Bronchial epithelial cell (primary cell): ENCODE measurements around the gene ACY1. TPM values are rescaled to one million over a fixed set of nuclear protein-coding genes. Genes with fewer than 3 reads are reported as not detected.

Source experiments
- DNase-seq: peaks from one replicate; pipeline ENCODE4 v3.0.0-alpha.2; 2010; ENCODE audit warnings: low read depth
- FAIRE-seq: peaks from 2 replicates; lab custom pipeline; 2011; peaks lifted over from hg19 to GRCh38; lab: Jason Lieb, UNC
- H3K27me3 ChIP-seq: 2 replicates; pipeline ENCODE4 v1.5.1; 2011; ENCODE audit warnings: low read length; ENCODE audit not compliant: control insufficient read depth, insufficient read depth
- H3K36me3 ChIP-seq: 2 replicates; pipeline ENCODE4 v1.5.1; 2011; ENCODE audit warnings: low read length; ENCODE audit not compliant: control insufficient read depth, insufficient read depth
- H3K4me3 ChIP-seq: 2 replicates; pipeline ENCODE4 v1.5.1; 2011; ENCODE audit warnings: mild to moderate bottlenecking, low read depth, low read length, control low read depth
- total RNA-seq: library from RNA; depleted of rRNA; stranded (reverse); fragments of >200 nt; gene quantifications from 2 replicates; pipeline ENCODE4 v1.2.1, GENCODE V29; 2014
- TF ChIP-seq, protein P1 (sequence below): IDR thresholded peaks from 2 replicates; pipeline ENCODE4 v1.5.1; 2011; ENCODE audit warnings: mild to moderate bottlenecking, moderate library complexity, low read length, control low read depth, inconsistent platforms; ENCODE audit not compliant: insufficient read depth, severe bottlenecking

ACY1 gene
- total RNA-seq, 1 donor from 2014 or later = 69.2 TPM

DNA sequence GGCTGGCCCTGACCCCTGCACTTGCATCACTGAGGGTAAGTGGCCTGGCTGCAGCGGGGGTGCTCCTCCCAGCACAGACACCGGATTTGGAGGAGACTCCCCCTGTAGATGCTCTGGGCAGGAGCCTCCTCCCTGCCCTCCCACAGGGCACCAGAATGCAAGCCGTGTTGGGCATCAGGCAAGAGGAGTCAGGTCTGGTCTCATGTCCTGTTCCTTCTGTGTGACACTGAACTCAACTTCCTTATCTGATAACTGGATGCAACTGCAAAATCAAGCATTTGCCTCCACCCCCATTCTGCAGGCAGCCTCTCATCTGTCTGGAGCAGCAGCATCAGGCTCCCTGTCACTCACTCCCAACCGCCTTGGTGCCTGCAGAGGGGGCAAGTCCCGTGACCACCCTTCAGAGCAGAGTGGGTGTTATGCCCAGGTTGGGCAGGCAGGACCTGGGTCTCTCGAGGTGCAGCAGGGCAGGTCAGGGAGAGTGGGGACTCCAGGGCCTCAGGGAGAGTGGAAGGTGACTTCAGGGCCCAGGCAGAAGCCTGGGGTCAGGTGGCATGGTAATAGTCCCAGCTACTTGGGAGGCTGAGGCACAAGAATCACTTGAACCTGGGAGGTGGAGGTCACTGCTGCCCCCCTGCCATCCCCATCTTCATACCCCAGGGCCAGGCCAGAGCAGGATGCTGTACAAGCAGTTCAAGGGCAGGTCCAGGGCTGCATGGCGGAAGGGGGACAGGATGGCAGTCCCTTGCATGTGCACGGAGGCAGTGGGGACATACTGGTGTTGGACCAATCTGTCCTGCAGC lies 22.9 kb downstream of the ACY1 start:
- no peak overlapping the region for H3K4me3 ChIP-seq
- TF ChIP-seq, protein P1, sequence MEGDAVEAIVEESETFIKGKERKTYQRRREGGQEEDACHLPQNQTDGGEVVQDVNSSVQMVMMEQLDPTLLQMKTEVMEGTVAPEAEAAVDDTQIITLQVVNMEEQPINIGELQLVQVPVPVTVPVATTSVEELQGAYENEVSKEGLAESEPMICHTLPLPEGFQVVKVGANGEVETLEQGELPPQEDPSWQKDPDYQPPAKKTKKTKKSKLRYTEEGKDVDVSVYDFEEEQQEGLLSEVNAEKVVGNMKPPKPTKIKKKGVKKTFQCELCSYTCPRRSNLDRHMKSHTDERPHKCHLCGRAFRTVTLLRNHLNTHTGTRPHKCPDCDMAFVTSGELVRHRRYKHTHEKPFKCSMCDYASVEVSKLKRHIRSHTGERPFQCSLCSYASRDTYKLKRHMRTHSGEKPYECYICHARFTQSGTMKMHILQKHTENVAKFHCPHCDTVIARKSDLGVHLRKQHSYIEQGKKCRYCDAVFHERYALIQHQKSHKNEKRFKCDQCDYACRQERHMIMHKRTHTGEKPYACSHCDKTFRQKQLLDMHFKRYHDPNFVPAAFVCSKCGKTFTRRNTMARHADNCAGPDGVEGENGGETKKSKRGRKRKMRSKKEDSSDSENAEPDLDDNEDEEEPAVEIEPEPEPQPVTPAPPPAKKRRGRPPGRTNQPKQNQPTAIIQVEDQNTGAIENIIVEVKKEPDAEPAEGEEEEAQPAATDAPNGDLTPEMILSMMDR = no peak
- FAIRE-seq = no peak
- no peaks in the 10 kb centered on the region for H3K27me3 ChIP-seq
- no peaks in the 10 kb centered on the region for H3K36me3 ChIP-seq
- no peak for DNase-seq

DNA sequence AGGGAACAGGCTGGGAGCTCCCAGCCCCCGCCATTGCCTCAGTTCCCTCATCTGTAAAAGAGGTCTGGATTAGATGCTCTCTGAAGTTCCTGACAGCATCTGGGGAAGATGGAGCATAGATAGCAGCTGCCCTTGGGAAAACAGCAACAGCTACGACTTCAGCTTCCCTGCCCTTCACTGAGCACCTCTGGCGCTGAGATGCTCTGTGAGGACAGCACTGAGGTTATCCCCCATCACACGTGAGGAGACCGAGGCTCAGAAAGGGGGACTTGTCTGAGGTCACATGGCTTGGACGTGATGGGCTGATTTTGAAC lies 23.4 kb downstream of the ACY1 start:
- Histone ChIP-seq H3K36me3 (no peaks in the 10 kb centered on the region), H3K4me3 (no peak overlapping the region), H3K27me3 (no peaks in the 10 kb centered on the region)
- TF ChIP-seq, protein P1 = no peak
- DNase-seq (no peak), FAIRE-seq (no peak)

DNA sequence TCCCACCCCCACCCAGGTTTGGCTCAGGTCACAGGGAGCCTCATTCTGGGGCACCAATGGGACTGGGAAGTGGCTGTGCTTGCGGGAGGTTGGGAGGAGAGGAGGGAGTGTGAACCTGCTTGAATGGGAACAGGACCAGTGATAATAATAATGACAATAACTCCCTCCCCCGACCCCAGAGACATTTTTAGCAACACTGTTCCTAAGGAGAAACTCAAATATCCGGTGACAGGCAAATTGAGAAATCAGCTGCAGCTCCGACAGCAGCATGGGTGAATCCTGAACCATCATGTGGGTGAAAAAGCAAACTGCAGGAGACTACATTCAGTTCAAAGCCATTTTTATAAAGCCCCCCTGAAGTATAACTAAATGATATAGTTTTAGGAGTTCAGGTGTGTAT lies 24.0 kb downstream of the ACY1 start:
- no peaks in the 10 kb centered on the region for H3K36me3 ChIP-seq
- no peak for DNase-seq
- TF ChIP-seq, protein P1 = no peak
- H3K4me3 ChIP-seq = no peak overlapping the region
- no peaks in the 10 kb centered on the region for H3K27me3 ChIP-seq
- FAIRE-seq = no peak

DNA sequence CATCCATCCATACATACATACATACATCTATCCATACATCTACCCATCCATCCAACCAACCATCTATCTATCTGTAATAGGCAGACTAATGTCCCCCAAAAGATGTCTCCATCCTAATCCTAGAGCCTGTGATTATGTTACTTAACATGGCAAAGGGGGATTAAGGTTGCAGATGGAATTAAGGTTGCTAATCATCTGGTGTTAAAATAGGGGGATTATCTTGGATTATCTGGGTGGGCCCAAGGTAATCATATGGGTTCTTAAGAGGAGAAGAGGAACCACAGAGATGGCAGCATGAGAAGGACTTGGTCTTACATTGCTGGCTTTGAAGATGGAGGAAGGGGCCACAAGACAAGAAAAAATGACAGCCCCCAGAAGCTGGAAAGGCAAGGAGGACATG lies 27.1 kb downstream of the ACY1 start:
- TF ChIP-seq, protein P1 = no peak
- FAIRE-seq = no peak
- no peaks in the 10 kb centered on the region for H3K27me3 ChIP-seq
- DNase-seq = no peak
- H3K4me3 ChIP-seq = no peak overlapping the region
- H3K36me3 ChIP-seq = no peaks in the 10 kb centered on the region

DNA sequence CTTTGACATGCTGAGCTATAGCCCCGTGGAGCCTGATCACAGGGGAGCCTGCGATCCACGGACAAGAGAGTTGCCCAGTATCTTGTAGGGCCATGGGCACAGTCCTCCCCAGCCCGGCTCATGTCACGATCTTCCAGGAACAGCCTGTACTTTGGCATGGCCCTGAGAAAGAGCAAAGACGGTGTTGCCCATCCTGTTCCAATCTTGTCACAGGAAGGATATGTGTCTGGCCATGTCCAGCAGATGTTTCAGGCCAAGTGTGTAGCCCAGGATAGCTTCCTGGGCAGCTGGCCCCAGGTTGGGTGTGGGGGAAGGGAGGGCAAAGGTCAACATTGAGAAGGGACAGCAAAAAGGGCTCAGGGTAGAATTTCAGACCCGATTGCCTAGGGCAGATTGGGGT lies 29.4 kb downstream of the ACY1 start:
- FAIRE-seq = no peak
- TF ChIP-seq, protein P1 = no peak
- no peak for DNase-seq
- Histone ChIP-seq H3K27me3 (no peaks in the 10 kb centered on the region), H3K4me3 (no peak overlapping the region), H3K36me3 (no peaks in the 10 kb centered on the region)
